Spinal cord (tissue), 10 donors: ENCODE results near the gene DNAAF2. TPM values are rescaled to one million over a fixed set of nuclear protein-coding genes. Genes with fewer than 3 reads are reported as not detected.

ENCODE experiments used
- DNase-seq, 6 donors: peaks; one replicate each; pipeline versions ENCODE4 v3.0.0 to v3.0.0-alpha.2; 2013 to 2015; ENCODE audit warnings: low spot score in 6 of 6, low read depth in 4 of 6
- H3K27ac ChIP-seq: one replicate; pipeline ENCODE4 v1.5.1; 2013; ENCODE audit warnings: low read depth, low read length, control low read depth
- H3K27me3 ChIP-seq: one replicate; pipeline ENCODE4 v1.6.1; 2013; ENCODE audit warnings: low read length; ENCODE audit not compliant: control insufficient read depth, insufficient read depth
- H3K36me3 ChIP-seq: one replicate; pipeline ENCODE4 v1.6.1; 2013; ENCODE audit warnings: low read length; ENCODE audit not compliant: control insufficient read depth, insufficient read depth
- H3K4me1 ChIP-seq: one replicate; pipeline ENCODE4 v1.6.1; 2013; ENCODE audit warnings: low read length; ENCODE audit not compliant: control insufficient read depth, insufficient read depth
- H3K4me3 ChIP-seq: one replicate; pipeline ENCODE4 v1.5.1; 2013; ENCODE audit warnings: low read depth, low read length, control low read depth
- H3K9me3 ChIP-seq: one replicate; pipeline ENCODE4 v1.6.1; 2013; ENCODE audit warnings: low read length; ENCODE audit not compliant: control insufficient read depth, insufficient read depth
- WGBS: methylation state at CpG from one replicate; pipeline ENCODE4 v1.1.5; 2013; ENCODE audit warnings: missing lambda C conversion rate; ENCODE audit not compliant: insufficient coverage; 5-methylcytosine and 5-hydroxymethylcytosine counted together
- polyA plus RNA-seq, 2 donors: library from polyadenylated mRNA; unstranded; fragments of 120-200 nt; gene quantifications; one replicate each; pipeline ENCODE4 v1.2.1, GENCODE V29; 2013; ENCODE audit not compliant: insufficient read length in 2 of 2
- total RNA-seq, 2 donors: library from RNA; depleted of rRNA in 1 of 2; stranded (reverse); fragments of 120-200 nt in 1 of 2; fragments of >200 nt in 1 of 2; gene quantifications; one replicate each; pipeline versions ENCODE4 v1.2.3 to v1.2.4, GENCODE V29; 2013 to 2014
- donor health status: healthy.

Gene DNAAF2
- total and polyA plus RNA-seq, 4 donors = 9.0 to 13.6 (median 12.8) TPM

DNA sequence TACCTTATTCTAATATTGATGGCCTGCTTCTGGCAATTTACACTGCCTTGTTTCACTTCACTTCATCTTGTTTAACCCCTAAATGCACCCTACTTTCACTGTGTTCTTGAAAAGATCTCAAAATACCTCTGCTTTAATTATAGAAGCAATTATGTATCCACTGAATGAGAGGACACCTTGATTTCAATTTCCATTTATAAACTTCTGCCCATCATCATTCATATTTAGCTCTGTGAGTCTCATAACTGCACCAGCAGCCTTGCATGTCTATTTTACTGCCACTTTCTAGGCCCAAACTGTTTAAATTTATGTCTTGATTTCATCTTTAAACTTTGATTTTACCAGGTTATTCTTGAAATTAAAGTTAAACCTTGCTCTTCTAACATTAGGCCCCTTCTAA is 7.1 kb upstream of the DNAAF2 start:
- Histone ChIP-seq H3K4me3 (no peak overlapping the region), H3K4me1 (peaks cover 3% of the 10 kb centered on the region), H3K27me3 (no peaks in the 10 kb centered on the region), H3K36me3 (peaks cover 10% of the 10 kb centered on the region), H3K9me3 (no peaks in the 10 kb centered on the region), H3K27ac (no peak overlapping the region)
- DNase-seq = no peak

- DNase-seq = peak in 1 of 6 donors; percentile 31
- no peak overlapping the region for H3K4me3 ChIP-seq
Observed at GRCh38 chr14:49641697-49642129, 6.7 kb upstream of the DNAAF2 start.

DNA sequence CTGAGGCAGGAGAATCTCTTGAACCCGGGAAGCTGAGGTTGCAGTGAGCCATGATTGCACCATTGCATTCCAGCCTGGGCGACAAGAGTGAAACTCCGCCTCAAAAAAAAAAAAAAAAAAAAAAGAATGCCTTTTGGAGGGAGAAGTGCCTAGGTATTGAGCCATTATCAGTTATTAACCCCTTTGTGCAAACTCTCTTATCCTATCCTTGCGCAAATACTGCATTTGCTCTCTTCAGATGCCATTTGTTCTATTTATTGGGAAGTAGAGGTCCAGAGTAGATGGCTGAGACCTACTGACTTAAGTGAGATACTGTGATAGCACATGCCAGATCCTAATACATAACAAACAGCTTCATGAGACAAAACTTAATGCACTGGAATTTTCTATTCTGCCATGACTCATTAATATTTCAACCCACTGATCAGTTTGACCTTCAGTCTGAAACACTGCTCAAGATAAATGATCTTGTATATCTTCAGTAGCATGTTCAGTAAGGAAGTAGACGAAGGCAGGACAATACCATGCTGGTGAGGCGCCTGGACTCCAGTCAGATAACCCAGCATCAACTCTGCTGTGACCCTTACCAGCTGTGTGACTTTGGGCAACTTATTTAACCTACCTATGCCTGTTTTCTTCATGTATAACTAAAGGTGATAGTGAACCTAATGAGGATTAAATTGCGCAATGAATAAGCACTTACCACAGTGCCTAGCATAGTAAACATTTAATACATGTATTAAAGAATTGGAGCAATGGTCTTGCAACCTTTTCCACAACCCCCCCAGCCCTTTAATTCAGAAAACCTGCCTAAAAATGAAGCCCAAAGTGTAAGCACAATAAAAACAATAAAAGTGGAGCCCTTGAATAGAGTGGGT is 5.7 kb upstream of the DNAAF2 start:
- no peak for DNase-seq
- peaks cover 9% of the 10 kb centered on the region for H3K36me3 ChIP-seq
- H3K27ac ChIP-seq = no peak overlapping the region
- WGBS = no CpG with 5 or more reads among the region's 7 CpGs
- H3K9me3 ChIP-seq = no peaks in the 10 kb centered on the region
- H3K27me3 ChIP-seq = no peaks in the 10 kb centered on the region
- peaks cover 9% of the 10 kb centered on the region for H3K4me1 ChIP-seq
- no peak overlapping the region for H3K4me3 ChIP-seq

More at GRCh38 chr14:49641697-49642129, 6.7 kb upstream of the DNAAF2 start:
- WGBS = 68% methylated on average over 7 of the region's 8 CpGs
- no peaks in the 10 kb centered on the region for H3K9me3 ChIP-seq
- H3K27ac ChIP-seq = no peak overlapping the region
- no peaks in the 10 kb centered on the region for H3K27me3 ChIP-seq
- H3K4me1 ChIP-seq = peaks cover 4% of the 10 kb centered on the region
- peaks cover 10% of the 10 kb centered on the region for H3K36me3 ChIP-seq

DNA sequence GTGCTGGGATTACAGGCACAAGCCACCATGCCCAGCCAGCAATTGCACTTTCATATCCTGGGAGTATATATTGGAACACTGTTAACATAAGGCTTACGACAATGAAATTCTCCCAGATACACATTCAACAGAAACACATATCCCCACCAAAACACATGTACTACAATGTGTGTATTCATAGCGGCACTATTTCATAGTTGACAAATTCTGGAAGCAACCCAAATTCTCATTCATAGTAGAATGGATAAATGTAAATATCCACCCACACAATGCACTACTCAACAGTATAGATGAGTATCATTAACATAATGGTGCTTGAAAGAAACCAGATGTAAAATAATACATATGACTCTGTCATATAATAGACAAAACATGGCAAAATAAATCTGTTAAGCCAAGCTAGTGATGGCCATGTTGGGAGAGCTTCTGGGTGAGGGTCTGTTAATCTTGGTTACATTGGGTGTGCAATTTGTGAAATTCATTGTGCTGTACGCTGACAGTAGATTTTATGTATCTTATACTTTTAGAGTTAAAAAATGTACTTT is 2.6 kb upstream of the DNAAF2 start:
- Histone ChIP-seq H3K27me3 (no peaks in the 10 kb centered on the region), H3K9me3 (no peaks in the 10 kb centered on the region), H3K4me1 (peaks cover 22% of the 10 kb centered on the region), H3K36me3 (peaks cover 9% of the 10 kb centered on the region), H3K4me3 (no peak overlapping the region), H3K27ac (no peak overlapping the region)
- WGBS = no CpG with 5 or more reads among the region's 3 CpGs
- no peak for DNase-seq

DNA sequence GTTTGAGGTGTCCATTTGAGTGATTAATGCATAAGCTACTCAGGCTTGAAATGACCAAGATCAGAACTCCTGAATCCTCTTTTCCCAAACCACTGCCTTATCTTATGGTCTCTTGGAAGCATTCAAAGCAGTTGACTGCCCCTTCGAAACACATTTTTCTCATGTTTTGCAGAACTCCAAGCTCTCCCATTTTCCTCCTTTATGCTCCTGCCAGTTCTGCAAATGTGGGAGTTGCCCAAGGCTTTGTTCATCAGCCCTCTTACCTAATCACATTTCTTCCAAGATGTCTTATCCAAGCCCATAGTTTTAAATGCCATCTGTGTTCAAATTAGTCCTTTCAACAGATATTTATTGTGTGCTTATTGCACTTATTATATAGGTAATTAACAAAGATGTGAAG is 1.8 kb upstream of the DNAAF2 start:
- Histone ChIP-seq H3K4me3 (no peak overlapping the region), H3K27me3 (no peaks in the 10 kb centered on the region), H3K4me1 (peaks cover 26% of the 10 kb centered on the region), H3K36me3 (peaks cover 9% of the 10 kb centered on the region), H3K27ac (no peak overlapping the region), H3K9me3 (no peaks in the 10 kb centered on the region)
- WGBS = 83% methylated on average over 1 of the region's 1 CpG
- DNase-seq = no peak

DNA sequence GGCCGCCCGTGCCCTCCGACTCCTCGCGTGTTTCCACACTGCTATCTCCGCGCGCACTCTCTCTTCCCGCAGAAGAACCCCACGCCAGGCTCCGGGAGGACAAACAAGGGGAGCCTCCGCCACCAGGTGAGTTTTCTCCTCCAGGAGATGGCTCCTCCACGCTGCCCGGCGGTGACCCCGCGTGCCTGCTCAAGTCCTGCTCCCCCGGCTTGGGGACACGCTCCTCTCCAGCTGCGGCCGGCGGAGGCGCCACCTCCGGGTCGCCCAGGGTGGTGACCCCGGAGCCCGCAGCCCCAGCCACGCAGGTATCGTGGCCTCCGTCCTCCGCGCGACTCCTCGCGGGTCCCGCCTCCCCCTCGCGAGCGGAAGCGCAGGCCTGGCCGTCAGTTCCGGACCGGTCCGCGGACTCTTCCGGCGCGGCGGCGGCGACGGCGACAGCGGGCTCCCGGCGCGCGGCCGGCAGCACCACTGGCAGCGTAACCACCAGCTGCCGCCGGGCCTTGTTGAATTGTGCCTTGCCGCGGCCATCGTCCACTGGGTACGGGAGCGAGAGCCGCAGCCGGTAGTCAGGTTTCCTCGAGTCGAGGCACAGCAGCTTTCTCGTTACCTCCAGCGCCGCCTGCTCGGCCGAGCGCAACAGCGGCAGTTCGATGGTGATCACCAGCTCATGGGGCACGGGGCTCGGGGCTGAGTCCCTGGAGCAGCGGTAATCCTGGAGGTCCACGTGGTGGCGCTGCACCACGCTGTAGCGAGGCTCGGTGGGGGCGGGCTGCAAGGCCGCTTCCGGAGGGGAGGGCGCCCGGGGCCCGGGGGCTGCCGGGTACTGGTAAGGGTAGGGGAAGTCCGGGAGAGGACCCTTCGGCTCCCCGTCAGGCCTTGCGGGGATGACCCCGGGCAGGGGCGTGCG is 1.2 kb downstream of the DNAAF2 start:
- Histone ChIP-seq H3K9me3 (no peaks in the 10 kb centered on the region), H3K27ac (peak overlapping the region; percentile 97), H3K4me3 (peak overlapping the region; percentile 89), H3K27me3 (no peaks in the 10 kb centered on the region), H3K36me3 (peaks cover 10% of the 10 kb centered on the region), H3K4me1 (peaks cover 33% of the 10 kb centered on the region)
- WGBS = under 1% methylated on average over 101 of the region's 101 CpGs
- DNase-seq = peak; percentile 82 to 98 (median 92)

DNA sequence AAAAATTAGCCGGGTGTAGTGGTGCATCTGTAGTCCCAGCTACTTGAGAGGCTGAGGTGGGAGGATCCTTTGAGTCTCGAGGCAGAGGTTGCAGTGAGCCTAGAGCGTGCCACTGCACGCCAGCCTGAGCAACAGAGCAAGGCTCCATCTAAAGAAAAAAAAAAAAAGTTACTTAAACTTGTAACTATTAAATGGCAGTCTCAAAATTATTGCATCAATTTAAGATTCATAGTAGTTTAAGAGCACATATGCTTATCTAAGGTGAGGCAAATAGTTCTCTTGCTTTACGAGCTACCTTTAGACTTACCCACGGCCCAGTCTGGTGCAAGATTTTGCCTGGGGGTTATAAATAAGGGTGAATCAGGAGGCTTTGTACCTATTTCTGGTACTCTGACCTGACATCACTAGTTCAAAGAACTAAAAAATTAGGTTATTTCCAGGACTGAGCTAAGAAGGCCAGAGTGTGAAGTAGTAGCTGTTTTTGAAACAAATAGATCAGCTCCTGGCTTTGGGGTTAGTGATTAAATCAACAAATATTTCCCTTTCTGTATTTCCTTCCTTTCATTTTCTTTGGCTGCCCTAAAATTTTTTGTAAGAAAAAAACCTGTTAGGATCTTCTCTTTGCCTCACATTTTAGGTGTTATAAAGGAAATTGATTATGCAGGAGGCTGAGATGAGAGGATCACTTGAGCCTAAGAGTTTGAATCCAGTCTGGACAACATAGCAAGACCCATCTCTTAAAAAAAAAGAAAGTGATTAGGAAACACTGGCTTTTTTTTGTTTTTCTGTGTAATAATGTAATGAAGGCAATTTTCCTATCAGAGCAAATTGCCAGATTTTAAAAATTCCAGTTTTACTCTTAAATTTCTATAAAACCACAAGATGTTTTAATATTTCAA is 10.9 kb downstream of the DNAAF2 start:
- H3K27me3 ChIP-seq = no peaks in the 10 kb centered on the region
- H3K27ac ChIP-seq = no peak overlapping the region
- no peaks in the 10 kb centered on the region for H3K9me3 ChIP-seq
- H3K4me3 ChIP-seq = no peak overlapping the region
- WGBS = 80% methylated on average over 1 of the region's 6 CpGs
- peaks cover 11% of the 10 kb centered on the region for H3K4me1 ChIP-seq
- no peak for DNase-seq
- peaks cover 16% of the 10 kb centered on the region for H3K36me3 ChIP-seq

DNA sequence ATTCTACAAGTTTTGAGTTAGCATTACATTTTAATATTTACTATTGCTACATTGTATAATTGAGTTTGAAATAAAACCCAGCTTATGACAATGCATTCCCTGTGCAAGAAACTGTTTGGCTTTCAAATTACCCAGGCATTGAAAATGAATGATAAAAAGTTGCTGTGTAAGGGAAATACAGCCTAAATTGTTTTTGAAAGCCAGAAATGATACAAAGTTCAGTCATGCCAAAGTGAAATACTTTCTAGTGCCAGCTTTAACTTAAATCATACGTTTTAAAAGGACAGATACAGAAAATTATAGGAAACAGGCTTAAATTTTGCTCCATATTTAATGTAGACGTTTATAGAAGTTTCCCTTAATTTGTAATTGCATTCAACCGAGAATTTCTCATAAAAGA is 11.7 kb downstream of the DNAAF2 start:
- WGBS = no CpG with 5 or more reads among the region's 3 CpGs

More for the DNA sequence above, 11.7 kb downstream of the DNAAF2 start:
- H3K27me3 ChIP-seq = no peaks in the 10 kb centered on the region
- peaks cover 11% of the 10 kb centered on the region for H3K4me1 ChIP-seq
- peaks cover 14% of the 10 kb centered on the region for H3K36me3 ChIP-seq
- H3K4me3 ChIP-seq = no peak overlapping the region
- no peaks in the 10 kb centered on the region for H3K9me3 ChIP-seq
- DNase-seq = no peak
- H3K27ac ChIP-seq = no peak overlapping the region
